Measurements from ENCODE around the gene KCTD14. TPM values are rescaled to one million over a fixed set of nuclear protein-coding genes. Genes with fewer than 3 reads are reported as not detected.
A peak's percentile ranks its signal among the peaks of the same experiment; 100 is the strongest.

KCTD14 gene
- total and polyA plus RNA-seq, 9 of the 15 experiments (the other 6 are each of a cell fraction or from before 2014, with no cell fraction given) = 0.04 to 0.30 (median 0.11) TPM; not detected in 2

DNA sequence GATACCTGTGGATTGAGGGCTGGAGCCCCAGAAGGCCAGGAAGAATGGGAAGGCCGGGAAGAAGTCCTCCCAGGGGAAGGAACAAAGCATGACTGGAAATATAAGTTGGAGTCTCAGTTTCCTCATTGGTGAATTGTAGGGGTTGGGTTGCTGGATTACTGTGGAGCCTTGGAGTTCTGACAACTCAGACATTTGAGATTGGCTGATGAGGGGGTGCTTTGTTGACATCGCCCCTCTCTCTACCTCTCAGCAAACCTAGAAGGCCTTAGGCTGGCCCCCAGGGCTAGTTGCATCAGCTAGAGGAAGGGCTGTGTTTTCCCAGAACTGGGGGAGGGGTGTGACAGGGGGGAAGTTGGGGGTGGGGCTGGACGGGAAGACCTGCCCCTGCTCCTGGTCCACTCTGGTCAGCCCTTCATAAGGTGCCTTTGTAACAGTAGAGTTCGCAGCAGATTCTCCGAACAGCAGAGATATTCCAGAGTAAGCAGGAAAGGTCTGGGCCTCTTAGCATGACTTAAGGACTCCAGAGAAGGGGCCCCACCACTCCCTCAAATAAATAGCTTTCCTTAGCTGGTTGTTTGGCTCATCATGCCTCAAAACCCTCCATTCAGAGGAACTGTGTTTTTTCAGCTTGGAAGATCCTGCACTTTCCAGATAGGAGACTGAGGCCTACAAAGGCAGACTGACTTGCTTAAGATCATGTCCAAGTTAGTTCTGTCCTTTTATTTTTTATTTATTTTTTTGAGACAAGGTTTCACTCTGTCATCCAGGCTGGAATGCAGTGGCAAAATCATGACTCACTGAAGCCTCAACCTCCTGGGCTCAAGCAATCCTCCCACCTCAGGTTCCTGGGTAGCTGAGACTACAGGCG lies 28.1 kb upstream of the KCTD14 start (continued):
- TF ChIP-seq, protein P1, sequence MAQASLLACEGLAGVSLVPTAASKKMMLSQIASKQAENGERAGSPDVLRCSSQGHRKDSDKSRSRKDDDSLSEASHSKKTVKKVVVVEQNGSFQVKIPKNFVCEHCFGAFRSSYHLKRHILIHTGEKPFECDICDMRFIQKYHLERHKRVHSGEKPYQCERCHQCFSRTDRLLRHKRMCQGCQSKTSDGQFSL (CRISPR knock-in tag; IDR thresholded peaks at IDR 0.05) = no peak
- TF ChIP-seq, protein P1 (tag; IDR thresholded peaks at IDR 0.05) = peak in 1 of 2 experiments; percentile 70; a peak in 1 of 4 replicates
- TF ChIP-seq, protein P2, sequence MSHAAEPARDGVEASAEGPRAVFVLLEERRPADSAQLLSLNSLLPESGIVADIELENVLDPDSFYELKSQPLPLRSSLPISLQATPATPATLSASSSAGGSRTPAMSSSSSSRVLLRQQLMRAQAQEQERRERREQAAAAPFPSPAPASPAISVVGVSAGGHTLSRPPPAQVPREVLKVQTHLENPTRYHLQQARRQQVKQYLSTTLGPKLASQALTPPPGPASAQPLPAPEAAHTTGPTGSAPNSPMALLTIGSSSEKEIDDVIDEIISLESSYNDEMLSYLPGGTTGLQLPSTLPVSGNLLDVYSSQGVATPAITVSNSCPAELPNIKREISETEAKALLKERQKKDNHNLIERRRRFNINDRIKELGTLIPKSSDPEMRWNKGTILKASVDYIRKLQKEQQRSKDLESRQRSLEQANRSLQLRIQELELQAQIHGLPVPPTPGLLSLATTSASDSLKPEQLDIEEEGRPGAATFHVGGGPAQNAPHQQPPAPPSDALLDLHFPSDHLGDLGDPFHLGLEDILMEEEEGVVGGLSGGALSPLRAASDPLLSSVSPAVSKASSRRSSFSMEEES (CRISPR knock-in tag; IDR thresholded peaks at IDR 0.05) = no peak
- TF ChIP-seq RBM34 (IDR thresholded peaks at IDR 0.05; ENCODE audit: borderline replicate concordance, insufficient read depth, low read length) (no peak), SRSF1 (IDR thresholded peaks at IDR 0.05; ENCODE audit: low read depth, low read length) (no peak), RBBP5 (IDR thresholded peaks at IDR 0.05; ENCODE audit: borderline replicate concordance, insufficient read depth, low read length, poor library complexity, severe bottlenecking) (no peak), TCF7L2 (IDR thresholded peaks at IDR 0.05; ENCODE audit: low read depth, low read length) (no peak), PYGO2 (tag; IDR thresholded peaks at IDR 0.05) (no peak), ZNF263 (CRISPR knock-in tag; IDR thresholded peaks at IDR 0.05; ENCODE audit: borderline replicate concordance) (no peak), POLR2AphosphoS2 (IDR thresholded peaks at IDR 0.05; ENCODE audit: low read length) (peak; percentile 72; the same call in 1 of the 2 replicates), ELF1 (tag; IDR thresholded peaks at IDR 0.05) (peak; percentile 45; the same call in 1 of the 2 replicates), HNRNPUL1 (IDR thresholded peaks at IDR 0.05; ENCODE audit: low read length) (no peak), KAT2B (IDR thresholded peaks at IDR 0.05; ENCODE audit: low read depth, low read length) (no peak), DIDO1 (tag; IDR thresholded peaks at IDR 0.05; ENCODE audit: low read depth) (no peak), MTA3 (IDR thresholded peaks at IDR 0.05; ENCODE audit: borderline replicate concordance) (no peak)
- TF ChIP-seq, protein P3, sequence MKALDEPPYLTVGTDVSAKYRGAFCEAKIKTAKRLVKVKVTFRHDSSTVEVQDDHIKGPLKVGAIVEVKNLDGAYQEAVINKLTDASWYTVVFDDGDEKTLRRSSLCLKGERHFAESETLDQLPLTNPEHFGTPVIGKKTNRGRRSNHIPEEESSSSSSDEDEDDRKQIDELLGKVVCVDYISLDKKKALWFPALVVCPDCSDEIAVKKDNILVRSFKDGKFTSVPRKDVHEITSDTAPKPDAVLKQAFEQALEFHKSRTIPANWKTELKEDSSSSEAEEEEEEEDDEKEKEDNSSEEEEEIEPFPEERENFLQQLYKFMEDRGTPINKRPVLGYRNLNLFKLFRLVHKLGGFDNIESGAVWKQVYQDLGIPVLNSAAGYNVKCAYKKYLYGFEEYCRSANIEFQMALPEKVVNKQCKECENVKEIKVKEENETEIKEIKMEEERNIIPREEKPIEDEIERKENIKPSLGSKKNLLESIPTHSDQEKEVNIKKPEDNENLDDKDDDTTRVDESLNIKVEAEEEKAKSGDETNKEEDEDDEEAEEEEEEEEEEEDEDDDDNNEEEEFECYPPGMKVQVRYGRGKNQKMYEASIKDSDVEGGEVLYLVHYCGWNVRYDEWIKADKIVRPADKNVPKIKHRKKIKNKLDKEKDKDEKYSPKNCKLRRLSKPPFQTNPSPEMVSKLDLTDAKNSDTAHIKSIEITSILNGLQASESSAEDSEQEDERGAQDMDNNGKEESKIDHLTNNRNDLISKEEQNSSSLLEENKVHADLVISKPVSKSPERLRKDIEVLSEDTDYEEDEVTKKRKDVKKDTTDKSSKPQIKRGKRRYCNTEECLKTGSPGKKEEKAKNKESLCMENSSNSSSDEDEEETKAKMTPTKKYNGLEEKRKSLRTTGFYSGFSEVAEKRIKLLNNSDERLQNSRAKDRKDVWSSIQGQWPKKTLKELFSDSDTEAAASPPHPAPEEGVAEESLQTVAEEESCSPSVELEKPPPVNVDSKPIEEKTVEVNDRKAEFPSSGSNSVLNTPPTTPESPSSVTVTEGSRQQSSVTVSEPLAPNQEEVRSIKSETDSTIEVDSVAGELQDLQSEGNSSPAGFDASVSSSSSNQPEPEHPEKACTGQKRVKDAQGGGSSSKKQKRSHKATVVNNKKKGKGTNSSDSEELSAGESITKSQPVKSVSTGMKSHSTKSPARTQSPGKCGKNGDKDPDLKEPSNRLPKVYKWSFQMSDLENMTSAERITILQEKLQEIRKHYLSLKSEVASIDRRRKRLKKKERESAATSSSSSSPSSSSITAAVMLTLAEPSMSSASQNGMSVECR (CRISPR knock-in tag; IDR thresholded peaks at IDR 0.05) = no peak
- TF ChIP-seq, protein P4, sequence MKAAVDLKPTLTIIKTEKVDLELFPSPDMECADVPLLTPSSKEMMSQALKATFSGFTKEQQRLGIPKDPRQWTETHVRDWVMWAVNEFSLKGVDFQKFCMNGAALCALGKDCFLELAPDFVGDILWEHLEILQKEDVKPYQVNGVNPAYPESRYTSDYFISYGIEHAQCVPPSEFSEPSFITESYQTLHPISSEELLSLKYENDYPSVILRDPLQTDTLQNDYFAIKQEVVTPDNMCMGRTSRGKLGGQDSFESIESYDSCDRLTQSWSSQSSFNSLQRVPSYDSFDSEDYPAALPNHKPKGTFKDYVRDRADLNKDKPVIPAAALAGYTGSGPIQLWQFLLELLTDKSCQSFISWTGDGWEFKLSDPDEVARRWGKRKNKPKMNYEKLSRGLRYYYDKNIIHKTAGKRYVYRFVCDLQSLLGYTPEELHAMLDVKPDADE (conservative IDR thresholded peaks at IDR 0.05; ENCODE audit: control insufficient read depth, low read depth, low read length) = no peak
